Measurements from ENCODE around the gene LUZP1.

The LUZP1 gene

GRCh38 chr1:23156940-23157339 lies 11.7 kb downstream of the LUZP1 start:
- DNase-seq: no peak

DNA sequence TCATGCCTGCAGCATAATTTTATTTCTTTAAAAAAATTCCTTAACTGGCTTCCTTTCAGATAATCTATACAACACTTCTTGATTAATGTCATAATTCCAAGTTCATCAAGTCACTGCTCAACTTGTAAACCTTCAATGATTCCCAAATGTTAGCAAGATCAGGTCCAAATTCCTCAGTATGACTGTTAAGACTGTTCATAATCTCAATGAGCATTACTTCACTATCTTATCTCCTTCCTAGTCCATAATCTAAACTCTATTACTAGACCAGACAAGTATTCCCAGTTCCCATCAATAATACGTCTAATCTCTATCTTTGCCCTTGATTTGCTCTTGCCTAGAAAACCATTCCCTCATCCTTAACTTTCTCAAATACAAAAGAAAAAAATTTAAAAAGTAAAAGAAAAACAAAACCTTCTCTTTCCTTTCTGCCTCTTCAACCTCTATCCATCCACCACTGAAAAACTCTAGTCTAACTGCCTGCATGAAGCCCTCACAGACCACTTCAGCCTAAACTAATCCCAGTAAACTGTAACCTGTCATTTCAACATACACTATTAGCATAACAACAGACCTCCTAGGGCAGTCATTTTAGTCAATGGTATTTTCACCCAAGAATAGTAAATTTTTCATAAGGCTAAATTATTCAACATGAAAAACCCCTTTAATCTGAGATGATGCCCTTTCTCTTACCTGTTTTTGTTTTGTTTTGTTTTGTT lies 15.5 kb downstream of the LUZP1 start:
- DNase-seq: no peak

DNA sequence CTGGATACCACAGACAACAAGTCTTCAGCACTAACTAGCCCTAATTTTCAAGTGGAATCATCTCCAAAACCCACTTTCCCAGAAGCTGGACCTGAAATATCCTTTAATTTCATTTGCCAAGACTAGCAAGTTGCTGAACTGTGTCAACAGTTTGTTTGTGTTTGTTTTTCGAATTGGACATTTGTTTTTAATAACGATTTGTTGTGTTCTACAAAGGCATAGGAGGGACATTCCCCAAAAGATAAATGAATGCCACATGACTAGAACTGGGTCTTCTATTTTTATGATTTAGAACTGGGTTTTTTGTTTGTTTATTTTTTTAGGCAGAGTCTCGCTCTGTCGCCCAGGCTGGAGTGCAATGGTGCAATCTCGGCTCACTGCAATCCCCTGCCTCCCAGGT lies 17.9 kb downstream of the LUZP1 start:
- DNase-seq: no peak

DNA sequence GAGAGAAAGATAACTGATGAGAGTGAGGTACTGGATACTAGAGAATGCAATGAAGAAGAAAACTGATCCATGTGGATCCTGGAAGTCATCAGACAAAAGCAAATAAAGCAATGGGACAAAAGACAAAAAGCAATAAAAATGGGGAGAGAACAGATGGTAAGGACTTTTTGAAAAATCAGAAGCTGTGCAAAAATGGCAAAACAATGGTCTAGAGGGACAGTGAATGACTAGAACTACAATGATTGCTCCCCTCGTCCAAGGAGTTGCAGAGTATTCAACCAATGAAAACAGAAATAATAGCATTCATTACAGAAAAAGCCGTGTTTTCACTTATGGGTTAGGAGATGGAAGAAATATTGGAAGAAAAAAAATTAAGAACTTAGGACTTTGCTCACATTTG lies 18.5 kb downstream of the LUZP1 start:
- DNase-seq: no peak

DNA sequence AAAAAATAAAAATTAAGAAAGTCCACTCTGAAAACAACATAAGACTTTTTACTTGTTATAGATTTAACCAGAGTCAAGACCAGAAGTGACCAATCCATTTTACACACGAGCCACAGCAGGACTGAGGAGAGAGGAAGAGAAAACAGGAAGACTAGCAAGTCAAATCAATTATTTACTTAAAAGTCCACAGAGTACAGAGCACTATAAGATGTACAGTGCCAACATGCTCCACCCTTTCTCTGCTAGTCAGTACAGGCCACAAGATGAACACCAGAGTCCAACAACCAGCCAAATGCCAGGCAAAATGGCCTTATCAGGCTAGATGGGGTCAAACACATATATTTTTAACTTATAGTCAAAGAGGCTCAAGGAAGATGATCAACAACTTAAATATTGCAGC lies 19.5 kb downstream of the LUZP1 start:
- DNase-seq: no peak

- no peak for DNase-seq
Measured at GRCh38 chr1:23148084-23148483, 20.6 kb downstream of the LUZP1 start.

DNA sequence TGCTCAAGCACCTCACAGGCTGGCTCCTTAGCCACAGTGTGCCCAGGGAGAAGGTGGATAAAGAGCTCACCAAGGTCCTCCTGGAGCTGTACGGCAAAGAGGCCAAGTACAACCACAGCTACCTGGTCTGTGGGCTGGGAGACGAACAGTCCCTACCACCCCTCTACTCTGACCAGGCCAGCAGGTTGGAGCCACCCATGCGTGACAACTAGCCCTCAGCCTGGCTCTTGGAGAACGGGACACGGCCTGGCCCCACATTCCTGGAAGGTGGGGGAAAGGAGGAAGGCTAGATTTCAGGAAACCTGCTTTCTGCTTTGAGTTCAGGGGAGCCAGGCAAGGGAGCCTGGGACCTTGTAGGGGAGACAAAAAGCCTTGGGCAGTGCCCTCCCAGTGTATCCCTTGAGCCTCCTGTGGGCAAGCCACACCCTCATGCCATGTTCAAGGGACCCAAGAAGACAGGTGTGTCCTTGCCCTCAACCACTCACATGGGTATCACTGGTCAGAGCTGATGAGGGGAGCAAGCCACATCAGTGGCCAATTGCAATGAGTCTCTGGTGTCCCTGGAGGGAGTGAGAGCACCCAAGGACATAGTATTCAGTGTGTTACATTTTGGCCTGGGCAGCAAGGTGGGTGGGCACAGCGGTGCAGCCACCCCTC lies 27.6 kb downstream of the LUZP1 start:
- no peak for DNase-seq

- DNase-seq: no peak
Measured at GRCh38 chr1:23135268-23135667, 33.4 kb downstream of the LUZP1 start.

- DNase-seq: no peak
Measured at GRCh38 chr1:23134055-23134454, 34.6 kb downstream of the LUZP1 start.

DNA sequence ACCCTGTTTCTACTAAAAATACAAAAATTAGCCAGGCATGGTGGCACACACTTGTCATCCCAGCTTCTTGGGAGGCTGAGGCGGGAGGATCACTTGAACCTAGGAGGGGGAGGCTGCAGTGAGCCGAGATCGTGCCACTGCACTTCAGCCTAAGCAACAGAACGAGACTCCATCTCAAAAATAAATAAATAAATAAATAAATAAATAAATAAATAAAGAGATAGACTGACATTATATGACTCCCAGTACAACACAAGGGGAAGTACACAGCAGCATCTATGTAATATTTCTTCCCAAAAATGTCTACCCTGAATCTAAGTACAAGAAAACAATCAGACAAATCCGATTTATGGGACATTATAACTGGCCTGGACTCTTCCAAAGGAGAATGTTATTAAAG lies 35.1 kb downstream of the LUZP1 start:
- DNase-seq: no peak

DNA sequence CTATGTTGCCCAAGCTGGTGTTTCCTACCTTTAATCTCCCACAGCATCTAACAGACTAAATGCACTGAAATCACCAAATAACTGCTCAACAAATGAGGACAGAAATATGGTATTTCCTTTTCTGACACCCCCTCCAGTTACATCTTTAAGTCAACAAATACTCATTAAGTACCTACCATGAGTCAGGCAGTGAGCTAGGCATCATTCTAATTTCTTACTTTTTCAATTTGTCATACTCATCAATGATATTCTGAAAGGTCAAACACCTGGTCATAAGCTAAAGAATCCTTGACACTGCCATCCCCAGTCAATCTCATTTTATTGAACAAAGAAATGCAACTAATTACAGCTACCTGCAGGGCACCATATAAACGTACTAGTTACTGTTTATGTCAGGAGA lies 36.6 kb downstream of the LUZP1 start:
- no peak for DNase-seq

DNA sequence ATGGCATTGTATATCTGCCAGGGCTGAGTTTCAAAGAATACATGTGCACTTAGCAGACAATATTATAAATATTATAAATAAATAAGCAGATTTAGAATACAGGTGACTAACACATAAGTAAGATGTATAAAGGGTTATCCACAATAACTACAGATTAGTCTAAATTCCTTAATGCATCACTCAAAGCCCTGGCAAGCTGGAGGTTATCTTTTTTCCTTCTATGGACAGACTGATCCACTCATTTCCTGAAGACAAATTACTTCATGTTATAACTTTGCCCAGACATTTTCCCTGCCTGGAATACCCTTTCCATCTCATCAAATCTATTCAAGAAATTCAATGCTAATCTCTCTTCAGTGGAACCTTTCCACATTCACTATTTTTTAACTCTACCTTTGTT lies 38.8 kb downstream of the LUZP1 start:
- DNase-seq: no peak

DNA sequence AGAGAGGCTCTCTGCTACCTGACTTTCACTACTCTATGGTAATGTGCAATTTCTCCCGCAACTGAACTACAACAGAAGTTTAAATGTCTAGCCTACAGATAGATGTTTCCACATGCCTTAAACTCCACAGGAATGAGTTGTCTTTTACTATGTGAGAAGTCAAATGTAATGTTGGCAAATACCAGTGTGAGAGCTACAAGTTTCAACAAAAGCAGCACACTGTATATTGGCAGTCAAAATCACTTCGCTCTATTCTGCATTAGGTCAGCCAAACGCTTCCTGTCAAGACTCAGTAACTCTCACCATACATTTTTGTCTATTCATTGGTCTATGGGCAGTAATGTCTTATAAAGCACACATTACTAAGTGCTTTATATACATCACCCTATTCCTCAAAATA lies 41.9 kb downstream of the LUZP1 start:
- DNase-seq: no peak

DNA sequence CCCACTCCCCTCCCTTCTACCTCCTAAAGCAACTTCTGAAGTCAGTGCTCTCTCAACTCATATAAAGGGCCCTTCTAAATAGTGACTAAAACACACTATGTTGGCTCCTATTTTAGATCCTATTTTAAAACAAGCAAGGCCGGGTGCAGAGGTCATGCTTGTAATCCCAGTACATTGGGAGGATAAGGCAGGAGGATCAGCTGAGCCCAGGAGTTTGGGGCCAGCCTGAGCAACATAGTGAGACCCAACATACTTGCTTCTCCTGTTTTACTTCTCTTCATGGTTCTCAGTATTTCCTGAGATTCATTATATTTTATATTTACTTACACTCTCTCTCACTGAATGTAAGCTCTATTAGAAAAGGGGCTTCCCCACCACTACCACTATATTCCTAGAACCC lies 42.5 kb downstream of the LUZP1 start:
- DNase-seq: no peak

GRCh38 chr1:23125489-23125888 lies 43.2 kb downstream of the LUZP1 start:
- DNase-seq: no peak

DNA sequence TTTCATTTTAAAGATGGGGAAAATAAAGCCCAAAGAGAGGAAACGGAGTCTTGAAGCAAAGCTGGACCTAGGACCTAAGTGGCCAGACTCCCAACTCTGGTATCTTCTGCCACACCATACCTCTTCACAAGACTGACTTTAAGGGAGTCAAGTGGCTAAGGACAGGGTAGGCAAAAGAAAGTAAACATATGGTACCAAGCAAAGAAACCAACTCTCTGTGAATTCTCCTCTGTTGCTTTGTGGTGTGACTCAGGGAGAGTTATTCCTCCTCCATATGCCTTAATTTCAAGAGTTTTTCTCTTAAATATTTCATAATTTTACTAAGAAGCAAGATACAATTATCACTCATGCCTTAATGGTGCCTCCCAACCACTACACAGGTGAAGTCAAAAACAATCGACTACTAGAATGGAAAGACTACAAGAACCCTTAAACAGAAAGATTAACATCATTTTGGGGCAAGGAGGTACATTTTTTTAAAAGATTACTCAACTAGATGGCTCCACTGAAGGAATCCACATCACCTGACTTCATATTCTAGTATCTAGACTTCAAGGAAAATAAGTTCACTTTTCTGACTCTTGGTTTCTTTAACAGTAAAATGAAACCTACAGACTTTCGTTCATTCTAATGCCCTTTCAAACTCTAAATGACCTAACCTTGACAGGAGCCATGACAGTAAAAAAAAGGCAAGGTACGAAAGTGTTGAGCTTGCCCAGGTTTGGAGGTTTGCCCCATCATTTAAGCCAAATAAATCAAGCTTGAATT lies 44.2 kb downstream of the LUZP1 start:
- no peak for DNase-seq

DNA sequence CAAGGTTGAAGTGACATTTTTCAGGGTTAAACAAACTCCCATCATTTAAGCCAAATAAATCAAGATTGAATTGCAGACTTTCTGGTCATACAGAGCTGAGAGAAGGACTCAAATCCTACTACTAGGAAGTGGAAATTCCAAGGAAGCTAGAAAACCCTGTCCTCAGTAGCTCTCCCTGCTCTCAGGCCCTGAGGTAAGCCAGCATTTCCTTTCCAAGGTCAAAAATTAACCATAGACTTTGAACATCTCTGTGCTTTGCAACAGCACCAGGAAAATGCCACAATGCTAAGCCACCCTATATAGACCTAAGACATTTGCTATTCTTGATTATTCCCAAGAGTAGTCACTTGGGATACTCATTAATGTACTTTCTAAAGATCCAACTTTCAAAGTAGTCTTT lies 45.1 kb downstream of the LUZP1 start:
- DNase-seq: no peak

GRCh38 chr1:23122796-23123195 lies 45.9 kb downstream of the LUZP1 start:
- DNase-seq: no peak

DNA sequence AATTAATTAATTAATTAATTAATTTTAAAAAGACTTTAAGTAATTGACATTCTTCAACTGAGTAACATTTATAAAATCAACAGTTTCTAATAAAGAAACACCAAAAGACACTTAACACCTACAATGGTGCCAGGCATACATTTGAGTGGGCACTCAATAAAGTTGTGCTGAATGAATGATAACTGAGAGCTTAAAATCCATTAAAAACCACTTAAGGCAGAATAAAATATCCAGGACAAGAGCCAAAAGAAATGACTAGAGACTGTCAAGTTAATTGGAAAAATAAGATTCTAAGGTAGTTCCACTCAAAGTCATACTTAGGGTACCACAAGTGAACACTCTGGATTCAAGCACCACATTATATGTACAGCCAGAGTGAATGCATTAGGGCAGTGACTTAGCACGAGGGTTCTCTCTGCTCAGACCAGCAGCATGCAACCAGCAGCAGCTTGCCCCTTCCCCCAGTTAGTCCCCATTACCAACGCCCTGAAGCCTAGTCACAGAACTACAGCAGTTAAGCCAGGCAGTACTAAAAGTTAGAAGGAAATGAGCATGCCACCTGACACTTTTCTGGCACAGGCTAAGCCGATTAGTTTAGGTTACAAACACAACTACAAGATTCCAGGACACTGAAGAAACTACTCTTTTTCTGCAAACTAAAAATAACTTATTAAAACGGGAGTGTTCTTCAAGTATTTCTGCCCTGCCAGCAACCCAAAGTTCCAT lies 46.5 kb downstream of the LUZP1 start:
- DNase-seq: no peak

DNA sequence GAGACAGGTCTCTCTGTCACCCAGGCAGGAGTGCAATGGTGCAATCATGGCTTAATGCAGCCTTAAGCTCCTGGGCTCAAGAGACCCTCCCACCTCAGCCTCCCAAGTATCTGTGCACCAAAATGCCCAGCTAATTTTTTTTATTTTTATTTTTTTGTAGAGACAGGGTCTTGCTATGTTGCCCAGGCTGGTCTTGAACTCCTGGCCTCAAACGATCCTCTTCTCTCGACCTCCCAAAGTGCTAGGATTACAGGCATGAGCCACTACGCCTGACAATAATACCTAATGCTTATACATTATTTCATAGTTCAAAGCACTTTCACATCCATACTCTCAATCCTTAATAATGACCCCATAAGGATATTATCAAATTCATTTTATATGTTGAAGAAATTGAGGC lies 48.3 kb downstream of the LUZP1 start:
- DNase-seq: no peak

GRCh38 chr1:23118957-23119792 lies 49.5 kb downstream of the LUZP1 start:
- DNase-seq: no peak

DNA sequence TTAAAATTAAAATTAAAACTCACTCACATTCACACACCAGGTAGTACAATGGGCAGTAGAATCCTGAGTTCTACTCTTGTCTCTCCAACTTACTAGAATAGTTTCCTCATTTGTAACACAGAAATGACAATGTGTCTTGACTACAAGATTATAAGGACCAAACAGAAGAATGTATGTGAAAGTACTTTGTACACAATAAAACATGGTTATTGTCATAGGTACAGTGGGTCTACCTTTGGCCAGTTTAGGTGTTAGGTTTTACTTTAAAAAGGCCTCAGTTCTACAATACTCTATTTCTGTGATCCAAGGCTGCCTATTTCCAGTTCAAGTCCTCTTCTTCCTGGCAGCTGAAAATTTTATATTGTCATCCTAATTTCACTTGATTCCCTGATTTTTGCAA lies 50.2 kb downstream of the LUZP1 start:
- DNase-seq: no peak

All from right kidney (tissue), 1 donor.